GM12874 (cell line): ENCODE measurements around the gene NELL1.

Experiments
- TF ChIP-seq, protein P1 (sequence below): IDR thresholded peaks from 2 replicates; pipeline ENCODE4 v1.5.1; 2011; ENCODE audit warnings: low read depth, mild to moderate bottlenecking, control low read depth, low read length, moderate library complexity; ENCODE audit not compliant: insufficient read depth

NELL1 gene

DNA sequence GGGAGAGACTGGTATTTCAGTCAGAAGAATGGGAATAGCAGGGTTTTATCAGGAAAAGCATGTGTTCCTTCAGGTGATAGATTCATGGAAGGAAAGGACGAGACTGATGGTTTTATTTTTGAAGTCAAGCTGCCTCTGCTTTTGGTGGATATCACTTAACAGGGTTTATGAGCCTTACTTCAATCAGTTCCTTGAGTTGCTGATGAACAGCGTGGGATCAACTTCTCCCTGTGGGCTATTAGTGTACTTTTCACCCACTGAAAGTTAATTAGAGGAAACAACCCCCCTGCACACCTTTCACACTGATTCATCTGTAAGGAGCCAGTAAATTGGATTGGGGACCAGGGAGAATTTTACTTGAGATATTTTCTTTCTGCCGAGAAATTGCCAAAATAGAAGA, 479.0 kb downstream of the NELL1 start:
- TF ChIP-seq, protein P1, sequence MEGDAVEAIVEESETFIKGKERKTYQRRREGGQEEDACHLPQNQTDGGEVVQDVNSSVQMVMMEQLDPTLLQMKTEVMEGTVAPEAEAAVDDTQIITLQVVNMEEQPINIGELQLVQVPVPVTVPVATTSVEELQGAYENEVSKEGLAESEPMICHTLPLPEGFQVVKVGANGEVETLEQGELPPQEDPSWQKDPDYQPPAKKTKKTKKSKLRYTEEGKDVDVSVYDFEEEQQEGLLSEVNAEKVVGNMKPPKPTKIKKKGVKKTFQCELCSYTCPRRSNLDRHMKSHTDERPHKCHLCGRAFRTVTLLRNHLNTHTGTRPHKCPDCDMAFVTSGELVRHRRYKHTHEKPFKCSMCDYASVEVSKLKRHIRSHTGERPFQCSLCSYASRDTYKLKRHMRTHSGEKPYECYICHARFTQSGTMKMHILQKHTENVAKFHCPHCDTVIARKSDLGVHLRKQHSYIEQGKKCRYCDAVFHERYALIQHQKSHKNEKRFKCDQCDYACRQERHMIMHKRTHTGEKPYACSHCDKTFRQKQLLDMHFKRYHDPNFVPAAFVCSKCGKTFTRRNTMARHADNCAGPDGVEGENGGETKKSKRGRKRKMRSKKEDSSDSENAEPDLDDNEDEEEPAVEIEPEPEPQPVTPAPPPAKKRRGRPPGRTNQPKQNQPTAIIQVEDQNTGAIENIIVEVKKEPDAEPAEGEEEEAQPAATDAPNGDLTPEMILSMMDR: no peak

DNA sequence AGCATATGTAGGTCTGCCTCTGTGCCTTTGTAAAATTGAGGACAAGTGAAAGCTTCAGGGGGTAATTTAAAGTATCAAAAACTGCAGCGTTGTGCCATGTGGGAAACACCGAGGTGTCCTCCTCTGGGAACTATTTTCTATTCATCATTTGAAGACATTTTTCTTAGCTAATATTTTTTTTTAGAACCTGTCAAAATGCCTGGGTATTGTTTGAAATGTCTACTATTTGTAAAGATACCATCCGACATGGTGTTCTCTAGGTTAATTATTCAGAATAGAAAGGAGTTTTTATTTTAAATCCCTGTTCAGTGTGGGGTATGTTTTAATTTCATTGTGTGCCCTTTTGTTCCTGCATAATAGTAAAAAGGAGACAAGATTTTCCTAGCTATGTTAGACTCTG, 490.8 kb downstream of the NELL1 start:
- TF ChIP-seq, protein P1: no peak

- TF ChIP-seq, protein P1: no peak
Observed at GRCh38 chr11:21169639-21170038, 500.3 kb downstream of the NELL1 start.

GRCh38 chr11:21173476-21173875, 504.1 kb downstream of the NELL1 start:
- TF ChIP-seq, protein P1: no peak

DNA sequence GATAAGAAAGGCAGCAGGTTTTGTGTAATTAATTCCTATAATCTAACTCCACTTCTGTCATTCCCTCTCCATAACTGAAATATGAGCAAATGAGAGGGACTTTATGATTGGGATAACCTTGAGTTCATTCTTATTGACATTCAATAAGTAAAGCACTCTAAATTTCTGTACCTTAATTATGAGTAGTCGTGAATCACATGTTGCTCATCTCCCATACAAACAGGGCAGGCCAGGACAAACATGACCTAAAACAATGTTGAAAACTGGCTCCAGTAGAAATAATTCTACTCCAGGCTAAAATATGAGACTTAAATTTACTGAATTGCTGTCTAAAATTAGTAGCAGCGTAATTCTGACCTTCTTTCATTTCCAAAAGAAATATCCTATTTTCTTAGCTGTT, 505.4 kb downstream of the NELL1 start:
- TF ChIP-seq, protein P1: no peak

GRCh38 chr11:21177379-21177778, 508.0 kb downstream of the NELL1 start:
- TF ChIP-seq, protein P1: no peak

- TF ChIP-seq, protein P1: no peak
Observed at GRCh38 chr11:21179770-21180169, 510.4 kb downstream of the NELL1 start.

- TF ChIP-seq, protein P1: no peak
Observed at GRCh38 chr11:21180182-21180581, 510.8 kb downstream of the NELL1 start.
